Neural crest cell (in vitro differentiated cells): ENCODE measurements around the gene CLSTN2. TPM values are rescaled to one million over a fixed set of nuclear protein-coding genes. Genes with fewer than 3 reads are reported as not detected.

ENCODE experiments used
- DNase-seq: peaks from one replicate; pipeline ENCODE4 v3.0.0; 2021; ENCODE audit warnings: low read depth, mixed read lengths, low spot score
- H3K27ac Mint-ChIP-seq: one replicate; pipeline ENCODE4 v1.8.0; 2021; ENCODE audit warnings: mild to moderate bottlenecking, mixed read lengths; ENCODE audit not compliant: unreplicated experiment
- H3K27me3 Mint-ChIP-seq: 2 replicates; pipeline ENCODE4 v1.8.0; 2021; ENCODE audit warnings: low read depth, mild to moderate bottlenecking, mixed read lengths
- H3K36me3 Mint-ChIP-seq: 2 replicates; pipeline ENCODE4 v1.8.0; 2021; ENCODE audit warnings: low read depth, mild to moderate bottlenecking, mixed read lengths
- H3K4me1 Mint-ChIP-seq: 2 replicates; pipeline ENCODE4 v1.8.0; 2021; ENCODE audit warnings: mixed read lengths
- H3K4me3 Mint-ChIP-seq: one replicate; pipeline ENCODE4 v1.8.0; 2021; ENCODE audit warnings: mild to moderate bottlenecking, mixed read lengths
- H3K9me3 Mint-ChIP-seq: 2 replicates; pipeline ENCODE4 v1.8.0; 2021; ENCODE audit warnings: mixed read lengths
- CTCF ChIP-seq: fragments of 200-600 bp; sonication (generic); conservative IDR thresholded peaks from 2 replicates; pipeline ENCODE4 v1.5.0; 2021; ENCODE audit warnings: antibody characterized with exemption, mild to moderate bottlenecking
- total RNA-seq: library from RNA; stranded (reverse); gene quantifications from 2 replicates; pipeline ENCODE4 v1.2.1, GENCODE V29; 2021

CLSTN2 gene
- total RNA-seq, 1 donor from 2014 or later: 1.9 TPM

- H3K27ac Mint-ChIP-seq: no peak overlapping the region
- no peaks in the 10 kb centered on the region for H3K9me3 Mint-ChIP-seq
- H3K27me3 Mint-ChIP-seq: no peaks in the 10 kb centered on the region
- TF ChIP-seq CTCF: no peak
- no peak overlapping the region for H3K4me3 Mint-ChIP-seq
- no peaks in the 10 kb centered on the region for H3K36me3 Mint-ChIP-seq
- H3K4me1 Mint-ChIP-seq: peaks cover 13% of the 10 kb centered on the region
- DNase-seq: no peak
These were observed 489.7 kb downstream of the CLSTN2 start for GRCh38 chr3:140424726-140425125.

- no peak for TF ChIP-seq CTCF
- Mint-ChIP-seq H3K4me3 (no peak overlapping the region), H3K4me1 (peaks cover 22% of the 10 kb centered on the region), H3K36me3 (no peaks in the 10 kb centered on the region), H3K27me3 (no peaks in the 10 kb centered on the region), H3K9me3 (no peaks in the 10 kb centered on the region), H3K27ac (no peak overlapping the region)
- DNase-seq: no peak
These were observed 492.8 kb downstream of the CLSTN2 start for GRCh38 chr3:140427786-140428185.

- no peak overlapping the region for H3K4me3 Mint-ChIP-seq
- no peak overlapping the region for H3K27ac Mint-ChIP-seq
- no peaks in the 10 kb centered on the region for H3K9me3 Mint-ChIP-seq
- no peaks in the 10 kb centered on the region for H3K36me3 Mint-ChIP-seq
- TF ChIP-seq CTCF: no peak
- peaks cover 19% of the 10 kb centered on the region for H3K4me1 Mint-ChIP-seq
- no peaks in the 10 kb centered on the region for H3K27me3 Mint-ChIP-seq
- no peak for DNase-seq
These were observed 493.4 kb downstream of the CLSTN2 start for GRCh38 chr3:140428380-140428779.

- Mint-ChIP-seq H3K9me3 (no peaks in the 10 kb centered on the region), H3K27ac (no peak overlapping the region), H3K4me1 (peaks cover 15% of the 10 kb centered on the region), H3K36me3 (no peaks in the 10 kb centered on the region), H3K4me3 (no peak overlapping the region), H3K27me3 (no peaks in the 10 kb centered on the region)
- DNase-seq: no peak
- TF ChIP-seq CTCF: no peak
These were observed 494.8 kb downstream of the CLSTN2 start for GRCh38 chr3:140429791-140430190.

- Mint-ChIP-seq H3K36me3 (no peaks in the 10 kb centered on the region), H3K27me3 (no peaks in the 10 kb centered on the region), H3K9me3 (no peaks in the 10 kb centered on the region), H3K4me1 (peaks cover 15% of the 10 kb centered on the region), H3K27ac (no peak overlapping the region), H3K4me3 (no peak overlapping the region)
- TF ChIP-seq CTCF: no peak
- DNase-seq: no peak
These were observed 495.5 kb downstream of the CLSTN2 start for GRCh38 chr3:140430494-140430893.

- no peaks in the 10 kb centered on the region for H3K36me3 Mint-ChIP-seq
- H3K4me3 Mint-ChIP-seq: no peak overlapping the region
- H3K27me3 Mint-ChIP-seq: no peaks in the 10 kb centered on the region
- DNase-seq: no peak
- H3K9me3 Mint-ChIP-seq: no peaks in the 10 kb centered on the region
- peaks cover 15% of the 10 kb centered on the region for H3K4me1 Mint-ChIP-seq
- no peak for TF ChIP-seq CTCF
- no peak overlapping the region for H3K27ac Mint-ChIP-seq
These were observed 497.3 kb downstream of the CLSTN2 start for GRCh38 chr3:140432229-140432669.
